ENCODE data around the gene USP2.

Gene USP2

GRCh38 chr11:119367661-119368120, 13.8 kb downstream of the USP2 start:
- Histone ChIP-seq H3K27ac (ENCODE audit: low read depth, low read length) (no peak overlapping the region), H3K27me3 (ENCODE audit: control insufficient read depth in 1 of 2, insufficient read depth in 2 of 2, low read length in 2 of 2) (peaks cover 0 to 11% of the 10 kb centered on the region in 2 donors), H3K4me1 (ENCODE audit: insufficient read depth, low read length) (peaks cover 77% of the 10 kb centered on the region), H3K9me3 (ENCODE audit: low read length) (no peaks in the 10 kb centered on the region), H3K4me3 (ENCODE audit: low read depth in 1 of 2, low read length in 2 of 2) (no peak overlapping the region), H3K9ac (ENCODE audit: low read length) (no peak overlapping the region), H3K36me3 (ENCODE audit: insufficient read depth, low read length) (no peaks in the 10 kb centered on the region)

GRCh38 chr11:119366690-119367620, 14.5 kb downstream of the USP2 start:
- H3K36me3 ChIP-seq (ENCODE audit: insufficient read depth, low read length): no peaks in the 10 kb centered on the region
- H3K9me3 ChIP-seq (ENCODE audit: low read length): no peaks in the 10 kb centered on the region
- H3K27ac ChIP-seq (ENCODE audit: low read depth, low read length): peak overlapping the region; percentile 41
- H3K4me3 ChIP-seq (ENCODE audit: low read depth in 1 of 2, low read length in 2 of 2): no peak overlapping the region
- no peak overlapping the region for H3K9ac ChIP-seq (ENCODE audit: low read length)
- H3K27me3 ChIP-seq (ENCODE audit: control insufficient read depth in 1 of 2, insufficient read depth in 2 of 2, low read length in 2 of 2): peaks cover 0 to 11% of the 10 kb centered on the region in 2 donors
- H3K4me1 ChIP-seq (ENCODE audit: insufficient read depth, low read length): peaks cover 82% of the 10 kb centered on the region

GRCh38 chr11:119365071-119365591, 16.4 kb downstream of the USP2 start:
- Histone ChIP-seq H3K4me3 (ENCODE audit: low read depth in 1 of 2, low read length in 2 of 2) (peak overlapping the region in 1 of 2 donors; percentile 28), H3K9me3 (ENCODE audit: low read length) (no peaks in the 10 kb centered on the region), H3K36me3 (ENCODE audit: insufficient read depth, low read length) (no peaks in the 10 kb centered on the region), H3K9ac (ENCODE audit: low read length) (no peak overlapping the region), H3K27ac (ENCODE audit: low read depth, low read length) (peak overlapping the region; percentile 66), H3K27me3 (ENCODE audit: control insufficient read depth in 1 of 2, insufficient read depth in 2 of 2, low read length in 2 of 2) (peaks cover 0 to 11% of the 10 kb centered on the region in 2 donors), H3K4me1 (ENCODE audit: insufficient read depth, low read length) (peaks cover 75% of the 10 kb centered on the region)

GRCh38 chr11:119363851-119364590, 17.5 kb downstream of the USP2 start:
- Histone ChIP-seq H3K4me1 (ENCODE audit: insufficient read depth, low read length) (peaks cover 65% of the 10 kb centered on the region), H3K9ac (ENCODE audit: low read length) (no peak overlapping the region), H3K9me3 (ENCODE audit: low read length) (no peaks in the 10 kb centered on the region), H3K27ac (ENCODE audit: low read depth, low read length) (peak overlapping the region; percentile 31), H3K36me3 (ENCODE audit: insufficient read depth, low read length) (no peaks in the 10 kb centered on the region), H3K4me3 (ENCODE audit: low read depth in 1 of 2, low read length in 2 of 2) (peak overlapping the region; percentile 8 to 28), H3K27me3 (ENCODE audit: control insufficient read depth in 1 of 2, insufficient read depth in 2 of 2, low read length in 2 of 2) (peaks cover 0 to 11% of the 10 kb centered on the region in 2 donors)

GRCh38 chr11:119363081-119363850, 18.2 kb downstream of the USP2 start:
- Histone ChIP-seq H3K4me1 (ENCODE audit: insufficient read depth, low read length) (peaks cover 57% of the 10 kb centered on the region), H3K27ac (ENCODE audit: low read depth, low read length) (no peak overlapping the region), H3K9ac (ENCODE audit: low read length) (no peak overlapping the region), H3K9me3 (ENCODE audit: low read length) (no peaks in the 10 kb centered on the region), H3K27me3 (ENCODE audit: control insufficient read depth in 1 of 2, insufficient read depth in 2 of 2, low read length in 2 of 2) (peaks cover 0 to 11% of the 10 kb centered on the region in 2 donors), H3K36me3 (ENCODE audit: insufficient read depth, low read length) (no peaks in the 10 kb centered on the region), H3K4me3 (ENCODE audit: low read depth in 1 of 2, low read length in 2 of 2) (no peak overlapping the region)

GRCh38 chr11:119362741-119363080, 18.8 kb downstream of the USP2 start:
- Histone ChIP-seq H3K9me3 (ENCODE audit: low read length) (no peaks in the 10 kb centered on the region), H3K4me3 (ENCODE audit: low read depth in 1 of 2, low read length in 2 of 2) (no peak overlapping the region), H3K4me1 (ENCODE audit: insufficient read depth, low read length) (peaks cover 52% of the 10 kb centered on the region), H3K9ac (ENCODE audit: low read length) (no peak overlapping the region), H3K27ac (ENCODE audit: low read depth, low read length) (no peak overlapping the region), H3K27me3 (ENCODE audit: control insufficient read depth in 1 of 2, insufficient read depth in 2 of 2, low read length in 2 of 2) (peaks cover 0 to 11% of the 10 kb centered on the region in 2 donors), H3K36me3 (ENCODE audit: insufficient read depth, low read length) (no peaks in the 10 kb centered on the region)

GRCh38 chr11:119361941-119362725, 19.4 kb downstream of the USP2 start:
- H3K36me3 ChIP-seq (ENCODE audit: insufficient read depth, low read length): no peaks in the 10 kb centered on the region
- H3K4me1 ChIP-seq (ENCODE audit: insufficient read depth, low read length): peaks cover 46% of the 10 kb centered on the region
- no peak overlapping the region for H3K27ac ChIP-seq (ENCODE audit: low read depth, low read length)
- H3K9ac ChIP-seq (ENCODE audit: low read length): no peak overlapping the region
- no peak overlapping the region for H3K4me3 ChIP-seq (ENCODE audit: low read depth in 1 of 2, low read length in 2 of 2)
- no peaks in the 10 kb centered on the region for H3K9me3 ChIP-seq (ENCODE audit: low read length)
- H3K27me3 ChIP-seq (ENCODE audit: control insufficient read depth in 1 of 2, insufficient read depth in 2 of 2, low read length in 2 of 2): peaks cover 0 to 11% of the 10 kb centered on the region in 2 donors

GRCh38 chr11:119361056-119361787, 20.3 kb downstream of the USP2 start:
- peaks cover 37% of the 10 kb centered on the region for H3K4me1 ChIP-seq (ENCODE audit: insufficient read depth, low read length)
- no peaks in the 10 kb centered on the region for H3K9me3 ChIP-seq (ENCODE audit: low read length)
- peaks cover 0 to 11% of the 10 kb centered on the region in 2 donors for H3K27me3 ChIP-seq (ENCODE audit: control insufficient read depth in 1 of 2, insufficient read depth in 2 of 2, low read length in 2 of 2)
- no peak overlapping the region for H3K27ac ChIP-seq (ENCODE audit: low read depth, low read length)
- H3K36me3 ChIP-seq (ENCODE audit: insufficient read depth, low read length): no peaks in the 10 kb centered on the region
- no peak overlapping the region for H3K9ac ChIP-seq (ENCODE audit: low read length)
- H3K4me3 ChIP-seq (ENCODE audit: low read depth in 1 of 2, low read length in 2 of 2): no peak overlapping the region

GRCh38 chr11:119359365-119360214, 21.9 kb downstream of the USP2 start:
- no peaks in the 10 kb centered on the region for H3K36me3 ChIP-seq (ENCODE audit: insufficient read depth, low read length)
- no peak overlapping the region for H3K9ac ChIP-seq (ENCODE audit: low read length)
- H3K27ac ChIP-seq (ENCODE audit: low read depth, low read length): no peak overlapping the region
- H3K4me3 ChIP-seq (ENCODE audit: low read depth in 1 of 2, low read length in 2 of 2): no peak overlapping the region
- H3K9me3 ChIP-seq (ENCODE audit: low read length): no peaks in the 10 kb centered on the region
- peaks cover 0 to 4% of the 10 kb centered on the region in 2 donors for H3K27me3 ChIP-seq (ENCODE audit: control insufficient read depth in 1 of 2, insufficient read depth in 2 of 2, low read length in 2 of 2)
- peaks cover 26% of the 10 kb centered on the region for H3K4me1 ChIP-seq (ENCODE audit: insufficient read depth, low read length)
